Stomach (tissue), 4 donors: ENCODE data around the gene OSBPL2.

ENCODE experiments used
- POLR2A ChIP-seq, 4 donors: fragments of 450-650 bp; IDR thresholded peaks; one replicate each; pipeline ENCODE4 v1.6.1; 2016; ENCODE audit warnings: antibody characterized with exemption in 4 of 4, control low read depth in 2 of 4, mild to moderate bottlenecking in 1 of 4, moderate library complexity in 1 of 4
- TF ChIP-seq, protein P1 (sequence below), 7 experiments: fragments of 450-650 bp in 4 of 7; fragments of 200-600 bp in 3 of 7; sonication (generic) in 3 of 7; IDR thresholded peaks; one replicate each; pipeline ENCODE4 v1.5.1; 2016 to 2019; ENCODE audit warnings: antibody characterized with exemption in 7 of 7, control low read depth in 2 of 7, mild to moderate bottlenecking in 1 of 7

DNA sequence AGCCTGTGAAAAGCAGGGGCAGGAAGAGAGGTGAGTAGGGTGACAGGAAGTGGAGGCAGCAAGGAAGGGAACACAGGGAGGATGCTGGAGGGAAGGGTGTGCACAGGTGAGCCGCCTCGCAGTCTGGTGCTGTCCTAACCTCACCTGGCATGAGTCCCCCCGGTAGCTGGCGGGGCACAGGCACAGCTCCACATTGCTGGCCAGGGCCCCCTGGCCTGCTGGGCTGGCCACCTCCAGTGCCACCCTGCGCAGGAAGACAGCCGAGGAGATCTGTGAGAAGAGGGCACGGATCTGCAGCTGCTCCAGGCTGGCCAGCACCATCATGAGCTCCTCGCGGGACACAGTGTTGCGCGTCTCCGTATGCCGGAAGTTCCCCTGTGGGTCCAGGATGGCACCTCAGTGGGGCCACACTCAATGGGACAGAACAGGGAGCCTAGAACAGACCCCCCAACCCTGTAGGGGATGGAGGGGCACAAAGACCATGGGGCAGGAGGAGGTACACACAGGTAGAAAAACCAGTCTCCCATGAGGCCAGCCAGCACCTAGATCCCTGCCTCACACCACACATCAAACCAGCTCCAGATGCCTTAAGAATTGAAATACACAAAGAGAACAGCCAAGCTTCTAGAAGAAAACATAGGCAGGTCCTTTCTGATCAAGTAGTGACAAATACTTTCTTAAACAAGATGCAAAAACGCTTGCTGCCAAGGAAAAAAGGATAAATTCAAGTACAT lies 87.0 kb downstream of the OSBPL2 start:
- TF ChIP-seq, protein P1, sequence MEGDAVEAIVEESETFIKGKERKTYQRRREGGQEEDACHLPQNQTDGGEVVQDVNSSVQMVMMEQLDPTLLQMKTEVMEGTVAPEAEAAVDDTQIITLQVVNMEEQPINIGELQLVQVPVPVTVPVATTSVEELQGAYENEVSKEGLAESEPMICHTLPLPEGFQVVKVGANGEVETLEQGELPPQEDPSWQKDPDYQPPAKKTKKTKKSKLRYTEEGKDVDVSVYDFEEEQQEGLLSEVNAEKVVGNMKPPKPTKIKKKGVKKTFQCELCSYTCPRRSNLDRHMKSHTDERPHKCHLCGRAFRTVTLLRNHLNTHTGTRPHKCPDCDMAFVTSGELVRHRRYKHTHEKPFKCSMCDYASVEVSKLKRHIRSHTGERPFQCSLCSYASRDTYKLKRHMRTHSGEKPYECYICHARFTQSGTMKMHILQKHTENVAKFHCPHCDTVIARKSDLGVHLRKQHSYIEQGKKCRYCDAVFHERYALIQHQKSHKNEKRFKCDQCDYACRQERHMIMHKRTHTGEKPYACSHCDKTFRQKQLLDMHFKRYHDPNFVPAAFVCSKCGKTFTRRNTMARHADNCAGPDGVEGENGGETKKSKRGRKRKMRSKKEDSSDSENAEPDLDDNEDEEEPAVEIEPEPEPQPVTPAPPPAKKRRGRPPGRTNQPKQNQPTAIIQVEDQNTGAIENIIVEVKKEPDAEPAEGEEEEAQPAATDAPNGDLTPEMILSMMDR (IDR thresholded peaks at IDR 0.05): no peak
- TF ChIP-seq POLR2A (IDR thresholded peaks at IDR 0.05): no peak
